T follicular helper cell (primary cell): ENCODE measurements around the gene ALDH1A2.

Experiments used
- DNase-seq: peaks from one replicate; pipeline ENCODE4 v3.0.0-alpha.2; 2020; ENCODE audit warnings: low read depth

The ALDH1A2 gene

DNA sequence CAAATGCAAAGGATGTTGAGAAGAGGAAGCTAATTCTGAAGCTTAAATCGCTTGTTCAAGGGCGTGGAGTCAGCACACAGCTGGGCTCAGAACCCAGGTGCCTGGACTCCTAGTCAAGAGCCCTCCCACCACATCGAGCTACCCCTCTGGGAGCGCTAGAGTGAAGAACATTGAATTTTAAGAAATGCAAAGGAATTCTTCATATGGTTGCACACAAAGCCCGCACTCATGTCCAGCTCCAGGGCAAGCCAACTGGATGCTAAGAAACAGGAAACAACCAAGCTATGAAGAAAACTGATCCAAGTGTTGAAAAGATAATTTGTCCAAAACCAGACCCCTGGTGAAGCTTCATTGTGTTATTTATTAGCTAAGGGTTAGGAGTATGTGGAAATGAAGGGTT lies 122.3 kb downstream of the ALDH1A2 start:
- DNase-seq = no peak

DNA sequence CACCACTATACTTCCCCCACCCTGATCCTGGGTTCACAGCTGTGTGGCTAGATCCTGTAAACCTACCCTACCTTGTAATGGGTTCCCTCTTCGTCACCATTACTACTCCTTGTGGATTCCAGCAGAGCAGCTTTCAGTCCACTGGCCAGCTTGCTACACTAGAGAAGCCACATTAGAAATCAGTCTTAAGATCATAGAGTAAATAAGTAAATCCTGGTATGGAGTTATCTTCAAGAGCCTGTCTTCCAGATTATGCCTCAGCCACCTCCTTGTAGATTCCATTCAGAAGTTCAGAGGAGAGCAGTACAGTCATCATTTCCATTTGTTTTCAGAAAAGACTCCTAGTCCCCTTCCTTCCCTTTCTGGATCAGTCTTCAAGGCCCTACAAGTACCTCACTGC lies 123.7 kb downstream of the ALDH1A2 start:
- no peak for DNase-seq

GRCh38 chr15:57932348-57932747 lies 133.2 kb downstream of the ALDH1A2 start:
- DNase-seq = no peak

- no peak for DNase-seq
These were observed 133.9 kb downstream of the ALDH1A2 start for GRCh38 chr15:57931570-57931969.

GRCh38 chr15:57927091-57927631 lies 138.3 kb downstream of the ALDH1A2 start:
- no peak for DNase-seq

DNA sequence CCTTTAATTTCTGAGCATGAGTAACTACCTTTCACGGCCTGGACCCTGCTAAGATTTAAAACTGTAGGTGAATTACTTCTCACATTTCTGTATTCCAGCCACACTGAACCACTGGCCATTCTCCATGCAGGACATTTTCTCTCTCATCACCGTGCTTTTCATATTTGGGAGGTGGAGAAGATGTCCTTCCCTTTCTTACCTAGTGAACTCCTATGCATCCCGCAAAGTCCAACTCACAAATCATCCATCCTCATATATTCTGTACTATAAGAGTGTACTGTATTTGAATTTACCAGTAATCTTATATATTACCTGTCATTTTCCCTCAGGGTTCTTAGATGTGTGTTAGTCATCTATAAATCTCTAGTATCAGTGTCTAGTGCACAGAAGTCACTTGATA lies 139.9 kb downstream of the ALDH1A2 start:
- DNase-seq = no peak

- DNase-seq = no peak
These were observed 140.9 kb downstream of the ALDH1A2 start for GRCh38 chr15:57924598-57924997.

- no peak for DNase-seq
These were observed 141.8 kb downstream of the ALDH1A2 start for GRCh38 chr15:57923750-57924149.

DNA sequence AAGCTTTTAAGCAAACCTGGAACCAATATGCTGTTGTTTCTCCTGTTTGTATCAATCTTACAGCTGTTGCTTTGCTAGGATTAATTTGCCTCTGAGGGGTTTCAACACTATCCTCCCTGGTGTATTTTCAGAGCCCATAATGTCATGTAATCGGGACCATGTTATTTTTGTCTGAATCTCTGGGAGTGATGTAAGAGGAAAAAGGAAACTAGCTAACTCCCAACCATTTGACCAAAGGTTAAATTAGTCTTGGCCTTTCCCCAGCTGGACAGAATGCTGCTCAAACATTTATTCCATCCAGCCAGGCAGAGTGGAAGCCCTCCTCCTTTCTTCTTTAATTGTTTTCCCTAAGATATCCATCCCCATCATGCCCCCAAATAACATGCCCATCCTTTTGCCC lies 142.2 kb downstream of the ALDH1A2 start:
- DNase-seq = no peak

DNA sequence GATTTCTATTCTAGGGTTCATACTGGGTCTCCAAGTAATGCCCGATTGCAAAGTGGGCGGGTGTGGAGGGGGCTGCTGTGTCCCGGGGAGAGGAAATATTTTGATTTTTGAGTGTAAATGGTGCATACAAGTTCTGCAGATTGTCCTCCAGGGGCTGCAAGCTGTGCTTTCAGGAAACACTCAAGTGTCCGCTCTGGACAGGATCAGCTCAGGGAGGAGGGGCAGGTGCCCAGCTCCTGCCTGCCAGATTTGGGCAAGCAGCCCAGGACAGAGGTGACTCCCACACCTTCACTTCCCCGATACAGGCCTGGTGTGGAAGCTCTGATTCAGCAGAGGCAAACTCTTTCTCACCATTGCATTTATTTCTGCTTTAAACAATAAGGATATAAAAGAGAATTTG lies 142.7 kb downstream of the ALDH1A2 start:
- DNase-seq = no peak

DNA sequence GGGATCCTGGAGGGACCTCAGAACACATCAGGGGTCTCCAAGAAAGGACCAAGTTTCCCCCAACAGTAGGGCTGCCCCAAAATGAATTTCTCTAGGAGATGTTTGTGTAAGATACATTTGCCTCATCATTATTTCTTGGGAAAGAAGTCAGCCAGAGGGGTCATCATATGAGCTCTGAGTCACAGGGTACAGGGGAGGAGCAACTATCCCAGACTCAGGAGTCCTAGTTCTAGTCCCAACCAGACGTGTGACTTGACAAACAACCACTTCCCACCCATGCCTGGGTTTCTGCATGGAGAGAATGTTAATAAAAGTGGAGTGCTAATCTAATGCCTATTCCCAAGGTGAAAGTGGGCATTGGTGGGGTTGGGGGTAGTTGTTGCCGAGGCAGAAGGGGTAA lies 144.1 kb downstream of the ALDH1A2 start:
- no peak for DNase-seq

DNA sequence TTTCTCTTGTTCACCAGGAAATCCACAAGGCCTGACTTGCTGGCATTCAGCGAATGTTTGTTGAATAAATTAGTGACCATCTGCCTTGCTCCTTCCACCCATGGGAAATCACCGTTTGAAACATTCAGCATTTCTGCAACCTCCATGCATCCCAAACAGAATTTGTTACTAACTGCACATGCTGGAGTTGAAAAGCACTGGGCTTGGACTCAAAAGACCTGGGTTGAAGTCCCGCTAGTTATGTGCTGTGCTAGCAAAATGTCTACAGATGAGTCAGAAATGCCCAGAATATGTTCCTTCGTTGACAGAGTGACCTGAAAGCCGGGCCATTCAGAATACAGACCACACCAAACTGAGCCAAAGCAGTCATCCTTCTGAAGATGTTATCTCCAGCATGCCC lies 144.6 kb downstream of the ALDH1A2 start:
- DNase-seq = no peak

- DNase-seq = no peak
These were observed 145.8 kb downstream of the ALDH1A2 start for GRCh38 chr15:57919754-57920153.

GRCh38 chr15:57917998-57918397 lies 147.5 kb downstream of the ALDH1A2 start:
- no peak for DNase-seq

GRCh38 chr15:57916695-57917094 lies 148.8 kb downstream of the ALDH1A2 start:
- DNase-seq = no peak

DNA sequence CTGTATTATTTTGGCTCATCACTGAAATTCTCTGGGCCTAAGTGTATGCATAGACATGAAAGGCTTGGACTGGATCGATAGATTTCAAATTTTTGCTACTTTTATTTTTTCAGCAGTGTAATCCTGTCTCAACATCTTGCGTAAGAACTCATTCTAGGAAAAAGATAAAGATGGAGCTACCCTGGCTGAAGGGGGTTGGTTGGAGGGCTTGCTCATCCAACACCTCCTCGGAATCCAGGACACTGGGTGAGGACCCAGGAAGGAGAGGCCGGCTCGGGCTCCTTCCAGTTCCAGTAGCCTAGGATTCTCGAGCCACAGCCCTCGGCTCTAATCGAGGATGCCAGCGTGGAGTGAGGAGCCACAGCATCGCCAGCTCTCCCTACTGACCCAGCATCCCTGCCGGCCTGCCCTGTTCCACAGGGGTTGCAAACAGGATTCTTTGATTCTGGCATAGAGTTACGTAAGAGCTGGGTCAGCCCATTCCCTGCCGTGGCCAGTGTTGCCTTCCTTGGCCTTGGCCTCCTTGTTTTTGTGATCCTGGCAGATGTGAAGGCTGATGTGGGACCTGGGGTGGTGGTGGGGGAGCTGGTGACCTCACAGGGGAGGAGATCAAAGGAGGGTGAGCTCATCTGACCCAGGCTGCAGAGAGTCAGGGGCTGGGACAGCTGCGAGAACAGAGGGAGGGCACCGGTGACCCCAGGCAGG lies 149.5 kb downstream of the ALDH1A2 start:
- DNase-seq = no peak

GRCh38 chr15:57914350-57915055 lies 151.0 kb downstream of the ALDH1A2 start:
- no peak for DNase-seq

GRCh38 chr15:57911247-57911646 lies 154.3 kb downstream of the ALDH1A2 start:
- DNase-seq = no peak

GRCh38 chr15:57910672-57911071 lies 154.8 kb downstream of the ALDH1A2 start:
- DNase-seq = no peak

DNA sequence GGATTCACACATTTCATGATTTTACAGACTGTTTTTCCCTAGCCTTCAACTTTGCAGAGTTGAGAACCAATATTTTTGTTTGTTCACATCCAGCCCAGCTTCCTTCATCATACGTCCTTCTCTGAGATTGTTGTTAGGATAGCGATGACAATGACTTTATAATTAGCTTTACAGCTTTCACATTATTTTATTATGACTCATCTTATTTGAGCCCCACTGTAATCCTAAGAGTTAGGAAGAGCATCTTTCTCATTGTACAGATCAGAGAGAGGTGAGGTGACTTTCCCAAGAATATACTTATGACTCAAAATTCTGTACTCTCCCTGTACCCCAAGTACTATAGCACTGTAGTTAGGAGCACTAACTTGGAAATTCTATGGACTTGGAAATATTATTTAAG lies 156.1 kb downstream of the ALDH1A2 start:
- no peak for DNase-seq

- DNase-seq = no peak
These were observed 161.9 kb downstream of the ALDH1A2 start for GRCh38 chr15:57903626-57904025.
